HS-27A (cell line): ENCODE measurements around the gene ZBTB20.

ENCODE experiments used
- DNase-seq: peaks from one replicate; pipeline ENCODE4 v3.0.0-alpha.2; 2012; ENCODE audit warnings: low read depth, missing footprints

The ZBTB20 gene

GRCh38 chr3:114624571-114625181, 522.4 kb downstream of the ZBTB20 start:
- peak; percentile 92 for DNase-seq

- DNase-seq = no peak
Observed at GRCh38 chr3:114624047-114624445, 523.0 kb downstream of the ZBTB20 start.

GRCh38 chr3:114623420-114624046, 523.6 kb downstream of the ZBTB20 start:
- DNase-seq = no peak

GRCh38 chr3:114622001-114622400, 525.1 kb downstream of the ZBTB20 start:
- no peak for DNase-seq

GRCh38 chr3:114619771-114620170, 527.3 kb downstream of the ZBTB20 start:
- no peak for DNase-seq

- no peak for DNase-seq
Observed at GRCh38 chr3:114615523-114616085, 531.5 kb downstream of the ZBTB20 start.

- DNase-seq = no peak
Observed at GRCh38 chr3:114609973-114610630, 537.0 kb downstream of the ZBTB20 start.

GRCh38 chr3:114608293-114608692, 538.8 kb downstream of the ZBTB20 start:
- DNase-seq = peak; percentile 82

GRCh38 chr3:114606336-114606735, 540.8 kb downstream of the ZBTB20 start:
- no peak for DNase-seq

GRCh38 chr3:114600571-114600970, 546.5 kb downstream of the ZBTB20 start:
- no peak for DNase-seq

GRCh38 chr3:114597871-114598270, 549.2 kb downstream of the ZBTB20 start:
- DNase-seq = no peak

GRCh38 chr3:114597012-114597411, 550.1 kb downstream of the ZBTB20 start:
- no peak for DNase-seq

- DNase-seq = no peak
Observed at GRCh38 chr3:114596147-114596546, 550.9 kb downstream of the ZBTB20 start.

GRCh38 chr3:114595522-114596028, 551.5 kb downstream of the ZBTB20 start:
- DNase-seq = no peak

GRCh38 chr3:114590309-114591047, 556.6 kb downstream of the ZBTB20 start:
- no peak for DNase-seq

- DNase-seq = no peak
Observed at GRCh38 chr3:114587986-114588385, 559.1 kb downstream of the ZBTB20 start.

- no peak for DNase-seq
Observed at GRCh38 chr3:114586119-114586518, 561.0 kb downstream of the ZBTB20 start.

- no peak for DNase-seq
Observed at GRCh38 chr3:114585687-114586086, 561.4 kb downstream of the ZBTB20 start.

- DNase-seq = no peak
Observed at GRCh38 chr3:114584734-114585371, 562.2 kb downstream of the ZBTB20 start.

- DNase-seq = no peak
Observed at GRCh38 chr3:114582929-114583328, 564.2 kb downstream of the ZBTB20 start.

- no peak for DNase-seq
Observed at GRCh38 chr3:114572364-114573062, 574.6 kb downstream of the ZBTB20 start.
